SK-N-SH treated with all-trans-retinoic acid at 6 μM for 48 hours (cell line): ENCODE results near the gene FAR2.

Source experiments
- PATZ1 ChIP-seq: fragments of 250-450 bp; sonication (Bioruptor Pico); IDR thresholded peaks from 2 replicates; pipeline ENCODE4 v1.8.0; 2020; ENCODE audit warnings: mild to moderate bottlenecking, moderate library complexity, borderline replicate concordance
- PPARA ChIP-seq: fragments of 250-450 bp; sonication (Bioruptor Pico); IDR thresholded peaks from 2 replicates; pipeline ENCODE4 v1.5.0; 2020; ENCODE audit warnings: mild to moderate bottlenecking, borderline replicate concordance
- TSHZ2 ChIP-seq: fragments of 250-450 bp; sonication (Bioruptor Pico); IDR thresholded peaks from 2 replicates; pipeline ENCODE4 v1.5.0; 2020; ENCODE audit warnings: mild to moderate bottlenecking, moderate library complexity
- ZFP3 ChIP-seq: fragments of 250-450 bp; sonication (Bioruptor Pico); IDR thresholded peaks from 2 replicates; pipeline ENCODE4 v1.5.0; 2020; ENCODE audit warnings: mild to moderate bottlenecking, moderate library complexity
- ZFP30 ChIP-seq: fragments of 450-650 bp; formaldehyde crosslinking; IDR thresholded peaks from 2 replicates; pipeline ENCODE4 v1.5.0; 2022; ENCODE audit warnings: mild to moderate bottlenecking, moderate library complexity
- ZNF565 ChIP-seq: fragments of 450-650 bp; formaldehyde crosslinking; conservative IDR thresholded peaks from 2 replicates; pipeline ENCODE4 v1.5.0; 2020; ENCODE audit warnings: low read depth, mild to moderate bottlenecking, moderate library complexity
- TF ChIP-seq, protein P1 (sequence below): fragments of 250-450 bp; sonication (Bioruptor Pico); IDR thresholded peaks from 2 replicates; pipeline ENCODE4 v1.8.0; 2021; ENCODE audit warnings: low read depth, mild to moderate bottlenecking, moderate library complexity, borderline replicate concordance

DNA sequence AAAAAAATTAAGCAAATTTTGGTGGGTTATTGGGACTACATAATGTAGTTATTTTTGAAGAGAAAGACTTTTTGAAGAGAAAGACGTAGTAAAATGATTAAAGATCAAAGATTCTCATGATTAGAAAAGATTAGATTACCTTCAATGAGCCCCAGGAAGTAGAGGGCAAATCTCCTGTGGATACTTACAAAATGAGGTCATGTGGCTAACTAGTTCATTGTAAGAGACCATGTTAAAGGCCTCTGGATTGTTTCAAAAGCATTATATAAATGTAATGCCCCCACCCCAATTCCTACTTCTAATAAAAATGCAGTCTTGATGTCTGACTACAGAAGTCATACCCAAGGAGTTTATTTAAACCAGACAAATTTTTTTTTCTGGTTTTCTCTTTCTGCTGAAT lies 138.5 kb downstream of the FAR2 start:
- TF ChIP-seq TSHZ2 (CRISPR knock-in tag): no peak
- TF ChIP-seq, protein P1, sequence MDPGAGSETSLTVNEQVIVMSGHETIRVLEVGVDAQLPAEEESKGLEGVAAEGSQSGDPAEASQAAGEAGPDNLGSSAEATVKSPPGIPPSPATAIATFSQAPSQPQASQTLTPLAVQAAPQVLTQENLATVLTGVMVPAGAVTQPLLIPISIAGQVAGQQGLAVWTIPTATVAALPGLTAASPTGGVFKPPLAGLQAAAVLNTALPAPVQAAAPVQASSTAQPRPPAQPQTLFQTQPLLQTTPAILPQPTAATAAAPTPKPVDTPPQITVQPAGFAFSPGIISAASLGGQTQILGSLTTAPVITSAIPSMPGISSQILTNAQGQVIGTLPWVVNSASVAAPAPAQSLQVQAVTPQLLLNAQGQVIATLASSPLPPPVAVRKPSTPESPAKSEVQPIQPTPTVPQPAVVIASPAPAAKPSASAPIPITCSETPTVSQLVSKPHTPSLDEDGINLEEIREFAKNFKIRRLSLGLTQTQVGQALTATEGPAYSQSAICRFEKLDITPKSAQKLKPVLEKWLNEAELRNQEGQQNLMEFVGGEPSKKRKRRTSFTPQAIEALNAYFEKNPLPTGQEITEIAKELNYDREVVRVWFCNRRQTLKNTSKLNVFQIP: no peak
- TF ChIP-seq ZFP3 (CRISPR knock-in tag): no peak
- TF ChIP-seq PPARA (CRISPR knock-in tag): no peak
- no peak for TF ChIP-seq ZNF565 (CRISPR knock-in tag)
- TF ChIP-seq PATZ1 (CRISPR knock-in tag): no peak
- no peak for TF ChIP-seq ZFP30 (CRISPR knock-in tag)
